ENCODE results near the gene UBASH3B. TPM values are rescaled to one million over a fixed set of nuclear protein-coding genes. Genes with fewer than 3 reads are reported as not detected.

Gene UBASH3B
- total RNA-seq, 1 donor from 2014 or later, result 2.0 TPM

DNA sequence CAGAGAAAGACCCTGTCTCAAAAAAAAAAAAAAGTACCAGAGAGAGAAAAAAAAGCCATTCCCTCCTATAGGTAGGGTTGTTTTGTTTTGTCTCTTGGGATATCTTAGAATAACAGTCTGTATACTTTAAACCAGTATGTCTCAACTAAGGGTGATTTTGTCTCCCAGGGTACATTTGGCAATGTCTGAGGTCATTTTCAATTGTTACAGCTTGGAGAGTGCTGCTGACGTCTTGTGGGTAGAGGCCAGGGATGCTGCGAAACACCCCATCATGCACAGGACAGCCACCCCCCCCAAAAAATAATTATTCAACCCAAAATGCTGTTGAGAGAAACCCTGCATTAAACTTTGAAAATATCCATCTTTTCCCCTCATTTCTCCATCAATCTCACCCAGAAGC, 126.7 kb downstream of the UBASH3B start:
- no peak overlapping the region for H3K9ac ChIP-seq
- no peaks in the 10 kb centered on the region for H3K9me3 ChIP-seq (ENCODE audit: low read depth)
- no peaks in the 10 kb centered on the region for H3K27me3 ChIP-seq
- H3K4me1 ChIP-seq, result no peaks in the 10 kb centered on the region
- peaks cover 20% of the 10 kb centered on the region for H3K4me1 Mint-ChIP-seq
- no peaks in the 10 kb centered on the region for H3F3A ChIP-seq (ENCODE audit: low read depth)
- peaks cover 7% of the 10 kb centered on the region for H3K27me3 Mint-ChIP-seq (ENCODE audit: insufficient read depth, low read depth)
- no peak overlapping the region for H3K4me2 ChIP-seq
- no peak overlapping the region for H2AFZ ChIP-seq (replicated peaks)
- H3K4me3 Mint-ChIP-seq, result no peak overlapping the region
- TF ChIP-seq EZH2phosphoT487 (IDR thresholded peaks at IDR 0.05) (no peak), EZH2 (IDR thresholded peaks at IDR 0.05) (no peak)
- TF ChIP-seq, protein P1, sequence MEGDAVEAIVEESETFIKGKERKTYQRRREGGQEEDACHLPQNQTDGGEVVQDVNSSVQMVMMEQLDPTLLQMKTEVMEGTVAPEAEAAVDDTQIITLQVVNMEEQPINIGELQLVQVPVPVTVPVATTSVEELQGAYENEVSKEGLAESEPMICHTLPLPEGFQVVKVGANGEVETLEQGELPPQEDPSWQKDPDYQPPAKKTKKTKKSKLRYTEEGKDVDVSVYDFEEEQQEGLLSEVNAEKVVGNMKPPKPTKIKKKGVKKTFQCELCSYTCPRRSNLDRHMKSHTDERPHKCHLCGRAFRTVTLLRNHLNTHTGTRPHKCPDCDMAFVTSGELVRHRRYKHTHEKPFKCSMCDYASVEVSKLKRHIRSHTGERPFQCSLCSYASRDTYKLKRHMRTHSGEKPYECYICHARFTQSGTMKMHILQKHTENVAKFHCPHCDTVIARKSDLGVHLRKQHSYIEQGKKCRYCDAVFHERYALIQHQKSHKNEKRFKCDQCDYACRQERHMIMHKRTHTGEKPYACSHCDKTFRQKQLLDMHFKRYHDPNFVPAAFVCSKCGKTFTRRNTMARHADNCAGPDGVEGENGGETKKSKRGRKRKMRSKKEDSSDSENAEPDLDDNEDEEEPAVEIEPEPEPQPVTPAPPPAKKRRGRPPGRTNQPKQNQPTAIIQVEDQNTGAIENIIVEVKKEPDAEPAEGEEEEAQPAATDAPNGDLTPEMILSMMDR (IDR thresholded peaks at IDR 0.05), result no peak
- no peak overlapping the region for H3K4me3 ChIP-seq
- DNase-seq (ENCODE audit: low spot score), result no peak
- no peaks in the 10 kb centered on the region for H3K36me3 Mint-ChIP-seq
- H3K27ac ChIP-seq, result no peak overlapping the region
- H3K36me3 ChIP-seq, result no peaks in the 10 kb centered on the region
- no peaks in the 10 kb centered on the region for H3K79me2 ChIP-seq (ENCODE audit: low read depth)
- H3K27ac Mint-ChIP-seq, result no peak overlapping the region
- H4K20me1 ChIP-seq (ENCODE audit: low read depth), result no peaks in the 10 kb centered on the region
- no peaks in the 10 kb centered on the region for H3K9me3 Mint-ChIP-seq

DNA sequence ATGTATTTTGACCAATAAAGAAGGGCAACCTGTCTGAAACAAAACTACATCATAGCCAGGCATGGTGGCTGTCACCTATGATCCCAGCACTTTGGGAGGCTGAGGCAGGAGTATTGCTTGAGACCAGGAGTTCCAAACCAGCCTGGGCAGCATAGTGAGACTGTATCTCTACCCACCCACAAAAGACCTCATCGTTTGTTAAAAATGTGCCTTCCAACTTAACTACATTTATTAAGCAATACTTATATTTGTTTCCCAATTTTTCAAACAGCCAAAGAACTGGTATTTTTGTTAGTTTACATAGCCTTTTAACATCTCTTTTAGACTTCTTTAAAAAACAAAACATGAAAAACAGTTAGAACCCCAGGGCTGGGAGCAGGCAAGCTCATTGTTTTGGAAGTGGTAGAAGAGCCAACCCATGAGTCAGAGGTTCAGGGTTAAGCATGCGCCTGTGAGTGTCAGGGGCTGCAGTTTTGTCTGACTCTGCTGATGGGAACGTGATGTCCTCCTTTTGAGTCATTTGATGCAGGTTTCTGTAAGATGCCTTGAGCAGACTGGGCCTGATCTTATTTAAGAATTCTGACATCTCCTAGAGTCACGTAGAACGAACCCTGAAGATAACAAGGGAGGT, 128.9 kb downstream of the UBASH3B start:
- no peaks in the 10 kb centered on the region for H3K36me3 Mint-ChIP-seq
- Histone ChIP-seq H3K27ac (no peak overlapping the region), H2AFZ (replicated peaks) (no peak overlapping the region), H3K36me3 (no peaks in the 10 kb centered on the region), H4K20me1 (ENCODE audit: low read depth) (no peaks in the 10 kb centered on the region), H3K9me3 (ENCODE audit: low read depth) (no peaks in the 10 kb centered on the region), H3K79me2 (ENCODE audit: low read depth) (no peaks in the 10 kb centered on the region), H3K9ac (no peak overlapping the region), H3K4me2 (no peak overlapping the region), H3K4me1 (no peaks in the 10 kb centered on the region), H3K4me3 (no peak overlapping the region), H3F3A (ENCODE audit: low read depth) (no peaks in the 10 kb centered on the region), H3K27me3 (no peaks in the 10 kb centered on the region)
- H3K4me3 Mint-ChIP-seq, result no peak overlapping the region
- no peak overlapping the region for H3K27ac Mint-ChIP-seq
- no peak for TF ChIP-seq EZH2phosphoT487 (IDR thresholded peaks at IDR 0.05)
- TF ChIP-seq EZH2 (IDR thresholded peaks at IDR 0.05), result no peak
- TF ChIP-seq, protein P1 (IDR thresholded peaks at IDR 0.05), result no peak
- no peak for DNase-seq (ENCODE audit: low spot score)
- peaks cover 7% of the 10 kb centered on the region for H3K27me3 Mint-ChIP-seq (ENCODE audit: insufficient read depth, low read depth)
- peaks cover 20% of the 10 kb centered on the region for H3K4me1 Mint-ChIP-seq
- no peaks in the 10 kb centered on the region for H3K9me3 Mint-ChIP-seq

DNA sequence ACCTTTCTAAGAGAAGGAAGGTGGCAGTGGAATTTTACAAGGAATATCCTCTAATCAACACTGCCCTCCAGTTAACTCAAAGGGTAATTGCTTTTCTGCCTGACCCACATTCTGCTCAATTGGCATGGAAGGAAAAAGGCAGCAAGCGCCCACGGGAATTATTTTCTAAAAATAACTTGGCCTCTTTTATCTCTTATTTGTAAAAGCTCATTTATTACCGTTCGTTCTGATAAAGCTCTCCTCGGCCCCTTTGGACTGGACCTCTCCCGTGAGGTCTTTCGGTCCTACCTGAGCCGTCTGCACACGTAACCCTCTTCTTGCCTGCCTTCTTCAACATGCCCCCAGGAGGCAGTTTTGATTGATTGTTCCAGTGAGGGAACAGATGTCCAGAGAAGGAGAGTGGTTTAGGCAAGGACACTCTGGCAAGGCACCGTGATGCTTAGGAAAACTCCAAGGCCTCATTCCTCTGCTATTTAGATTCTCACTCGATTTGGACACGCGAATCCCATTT, 129.6 kb downstream of the UBASH3B start:
- Mint-ChIP-seq H3K4me3 (no peak overlapping the region), H3K27me3 (ENCODE audit: insufficient read depth, low read depth) (peaks cover 7% of the 10 kb centered on the region), H3K27ac (peak overlapping the region; percentile 42), H3K36me3 (no peaks in the 10 kb centered on the region), H3K4me1 (peaks cover 20% of the 10 kb centered on the region), H3K9me3 (no peaks in the 10 kb centered on the region)
- Histone ChIP-seq H2AFZ (replicated peaks) (no peak overlapping the region), H3K9ac (no peak overlapping the region), H3K4me2 (no peak overlapping the region), H3K36me3 (no peaks in the 10 kb centered on the region), H3K27me3 (no peaks in the 10 kb centered on the region), H3K4me3 (no peak overlapping the region), H3K79me2 (ENCODE audit: low read depth) (no peaks in the 10 kb centered on the region), H3F3A (ENCODE audit: low read depth) (no peaks in the 10 kb centered on the region), H4K20me1 (ENCODE audit: low read depth) (no peaks in the 10 kb centered on the region), H3K9me3 (ENCODE audit: low read depth) (no peaks in the 10 kb centered on the region), H3K4me1 (no peaks in the 10 kb centered on the region), H3K27ac (no peak overlapping the region)
- no peak for DNase-seq (ENCODE audit: low spot score)
- TF ChIP-seq EZH2phosphoT487 (IDR thresholded peaks at IDR 0.05) (no peak), EZH2 (IDR thresholded peaks at IDR 0.05) (no peak)
- TF ChIP-seq, protein P1 (IDR thresholded peaks at IDR 0.05), result no peak

Data from neural progenitor cell (in vitro differentiated cells).